Skeletal muscle satellite cell (primary cell): ENCODE data around the gene C1QTNF6.

ENCODE experiments used
- H3K27me3 ChIP-seq: 2 replicates; pipeline ENCODE4 v1.7.0; 2013; ENCODE audit warnings: low read length; ENCODE audit not compliant: control insufficient read depth, insufficient read depth
- H3K36me3 ChIP-seq: 2 replicates; pipeline ENCODE4 v1.7.0; 2013; ENCODE audit warnings: mild to moderate bottlenecking, control low read depth, low read length; ENCODE audit not compliant: insufficient read depth
- H3K4me1 ChIP-seq: 2 replicates; pipeline ENCODE4 v1.7.0; 2013; ENCODE audit warnings: low read length; ENCODE audit not compliant: control insufficient read depth, insufficient read depth
- H3K4me2 ChIP-seq: 2 replicates; pipeline ENCODE4 v1.7.0; 2013; ENCODE audit warnings: mild to moderate bottlenecking, low read length
- H3K4me3 ChIP-seq: 2 replicates; pipeline ENCODE4 v1.7.0; 2013; ENCODE audit warnings: low read length
- H3K9ac ChIP-seq: 2 replicates; pipeline ENCODE4 v1.7.0; 2013; ENCODE audit warnings: mild to moderate bottlenecking, low read depth, low read length, moderate library complexity
- H3K9me3 ChIP-seq: replicated peaks from 2 replicates; pipeline ENCODE4 v1.7.0; 2013; ENCODE audit warnings: mild to moderate bottlenecking, control low read depth, low read length

The C1QTNF6 gene

GRCh38 chr22:37183432-37184379 lies 4.3 kb downstream of the C1QTNF6 start:
- Histone ChIP-seq H3K36me3 (no peaks in the 10 kb centered on the region), H3K4me2 (no peak overlapping the region), H3K9me3 (no peaks in the 10 kb centered on the region), H3K4me1 (peaks cover 19% of the 10 kb centered on the region), H3K27me3 (peaks cover 4% of the 10 kb centered on the region), H3K4me3 (no peak overlapping the region), H3K9ac (no peak overlapping the region)

- peaks cover 11% of the 10 kb centered on the region for H3K27me3 ChIP-seq
- H3K4me2 ChIP-seq = no peak overlapping the region
- H3K9ac ChIP-seq = no peak overlapping the region
- H3K36me3 ChIP-seq = no peaks in the 10 kb centered on the region
- peaks cover 19% of the 10 kb centered on the region for H3K4me1 ChIP-seq
- H3K9me3 ChIP-seq = no peaks in the 10 kb centered on the region
- no peak overlapping the region for H3K4me3 ChIP-seq
Measured at GRCh38 chr22:37182949-37183245, 5.2 kb downstream of the C1QTNF6 start.

- no peak overlapping the region for H3K4me2 ChIP-seq
- H3K9ac ChIP-seq = no peak overlapping the region
- H3K27me3 ChIP-seq = peaks cover 16% of the 10 kb centered on the region
- no peak overlapping the region for H3K4me3 ChIP-seq
- H3K4me1 ChIP-seq = peaks cover 13% of the 10 kb centered on the region
- no peaks in the 10 kb centered on the region for H3K9me3 ChIP-seq
- H3K36me3 ChIP-seq = no peaks in the 10 kb centered on the region
Measured at GRCh38 chr22:37182101-37182948, 5.7 kb downstream of the C1QTNF6 start.

- Histone ChIP-seq H3K4me1 (peaks cover 10% of the 10 kb centered on the region), H3K36me3 (no peaks in the 10 kb centered on the region), H3K27me3 (peaks cover 19% of the 10 kb centered on the region), H3K4me3 (no peak overlapping the region), H3K4me2 (no peak overlapping the region), H3K9me3 (no peaks in the 10 kb centered on the region), H3K9ac (no peak overlapping the region)
Measured at GRCh38 chr22:37181681-37182080, 6.4 kb downstream of the C1QTNF6 start.

- Histone ChIP-seq H3K4me3 (no peak overlapping the region), H3K4me1 (peaks cover 20% of the 10 kb centered on the region), H3K36me3 (no peaks in the 10 kb centered on the region), H3K27me3 (peaks cover 29% of the 10 kb centered on the region), H3K9ac (no peak overlapping the region), H3K4me2 (no peak overlapping the region), H3K9me3 (no peaks in the 10 kb centered on the region)
Measured at GRCh38 chr22:37180531-37181231, 7.4 kb downstream of the C1QTNF6 start.

- H3K9me3 ChIP-seq = no peaks in the 10 kb centered on the region
Measured at GRCh38 chr22:37179622-37180420, 8.2 kb downstream of the C1QTNF6 start.

GRCh38 chr22:37179126-37179470 lies 8.9 kb downstream of the C1QTNF6 start:
- Histone ChIP-seq H3K4me3 (no peak overlapping the region), H3K27me3 (peaks cover 45% of the 10 kb centered on the region), H3K9ac (no peak overlapping the region), H3K36me3 (no peaks in the 10 kb centered on the region), H3K9me3 (no peaks in the 10 kb centered on the region), H3K4me2 (no peak overlapping the region), H3K4me1 (peaks cover 20% of the 10 kb centered on the region)

More at GRCh38 chr22:37179622-37180420, 8.2 kb downstream of the C1QTNF6 start:
- Histone ChIP-seq H3K4me3 (no peak overlapping the region), H3K9ac (no peak overlapping the region), H3K4me2 (no peak overlapping the region), H3K27me3 (peaks cover 38% of the 10 kb centered on the region), H3K36me3 (no peaks in the 10 kb centered on the region), H3K4me1 (peaks cover 20% of the 10 kb centered on the region)

GRCh38 chr22:37178350-37179125 lies 9.5 kb downstream of the C1QTNF6 start:
- Histone ChIP-seq H3K27me3 (peaks cover 51% of the 10 kb centered on the region), H3K4me1 (peaks cover 20% of the 10 kb centered on the region), H3K4me3 (no peak overlapping the region), H3K4me2 (no peak overlapping the region), H3K9ac (no peak overlapping the region), H3K9me3 (no peaks in the 10 kb centered on the region), H3K36me3 (no peaks in the 10 kb centered on the region)

GRCh38 chr22:37177755-37178154 lies 10.3 kb downstream of the C1QTNF6 start:
- Histone ChIP-seq H3K27me3 (peaks cover 57% of the 10 kb centered on the region), H3K9ac (no peak overlapping the region), H3K36me3 (no peaks in the 10 kb centered on the region), H3K9me3 (no peaks in the 10 kb centered on the region), H3K4me1 (peaks cover 20% of the 10 kb centered on the region), H3K4me3 (no peak overlapping the region), H3K4me2 (no peak overlapping the region)

GRCh38 chr22:37177221-37177620 lies 10.8 kb downstream of the C1QTNF6 start:
- Histone ChIP-seq H3K9me3 (no peaks in the 10 kb centered on the region), H3K36me3 (no peaks in the 10 kb centered on the region), H3K4me3 (no peak overlapping the region), H3K9ac (no peak overlapping the region), H3K4me2 (no peak overlapping the region), H3K4me1 (peaks cover 20% of the 10 kb centered on the region), H3K27me3 (peaks cover 60% of the 10 kb centered on the region)
